GM18867 (cell line): ENCODE measurements around the gene GFI1.
"Not testable (repeated sequence)": the region's sequence is repeated elsewhere in the genome, so short reads cannot be mapped to it uniquely, and the experiment has no call there.

Source experiments
- ATAC-seq: cut with Tn5 transposase; IDR thresholded peaks from one replicate; pipeline ENCODE4 v1.9.1; 2021; ENCODE audit warnings: mild to moderate bottlenecking, moderate library complexity; ENCODE audit not compliant: unreplicated experiment

Gene GFI1

GRCh38 chr1:92486251-92487077 is at the start of gene GFI1:
Gene GFI1 (minus strand): TSS chr1:92486925. CDS start chr1:92483487, 3,438 bp downstream.
- ATAC-seq = peak; percentile 30

GRCh38 chr1:92532371-92532770 is 45.6 kb upstream of the GFI1 start:
- not testable (repeated sequence) for ATAC-seq

- not testable (repeated sequence) for ATAC-seq
Measured at GRCh38 chr1:92531939-92532338, 45.2 kb upstream of the GFI1 start.

GRCh38 chr1:92527670-92528069 is 40.9 kb upstream of the GFI1 start:
- no peak for ATAC-seq

- not testable (repeated sequence) for ATAC-seq
Measured at GRCh38 chr1:92524944-92525590, 38.3 kb upstream of the GFI1 start.

GRCh38 chr1:92519043-92519442 is 32.3 kb upstream of the GFI1 start:
- ATAC-seq = no peak

GRCh38 chr1:92516574-92516973 is 29.8 kb upstream of the GFI1 start:
- no peak for ATAC-seq

- ATAC-seq = no peak
Measured at GRCh38 chr1:92515796-92516201, 29.1 kb upstream of the GFI1 start.

- ATAC-seq = peak; percentile 62
Measured at GRCh38 chr1:92511541-92511940, 24.8 kb upstream of the GFI1 start.

GRCh38 chr1:92509619-92510018 is 22.9 kb upstream of the GFI1 start:
- ATAC-seq = no peak

GRCh38 chr1:92505015-92505692 is 18.4 kb upstream of the GFI1 start:
- no peak for ATAC-seq

GRCh38 chr1:92504291-92505014 is 17.7 kb upstream of the GFI1 start:
- ATAC-seq = no peak

GRCh38 chr1:92503926-92504285 is 17.2 kb upstream of the GFI1 start:
- no peak for ATAC-seq

GRCh38 chr1:92503043-92503925 is 16.6 kb upstream of the GFI1 start:
- no peak for ATAC-seq

GRCh38 chr1:92502247-92502646 is 15.5 kb upstream of the GFI1 start:
- ATAC-seq = peak; percentile 74

- ATAC-seq = no peak
Measured at GRCh38 chr1:92500552-92500951, 13.8 kb upstream of the GFI1 start.

- no peak for ATAC-seq
Measured at GRCh38 chr1:92495392-92496063, 8.8 kb upstream of the GFI1 start.

GRCh38 chr1:92494485-92495141 is 7.9 kb upstream of the GFI1 start:
- no peak for ATAC-seq

- ATAC-seq = no peak
Measured at GRCh38 chr1:92493139-92493538, 6.4 kb upstream of the GFI1 start.
